Stimulated activated CD8-positive, alpha-beta memory T cell treated with anti-CD3 and anti-CD28 coated beads, Interleukin-4, amount 100 ng/mL, for 24 hours (primary cell): ENCODE data around the gene CD48.
A peak's percentile ranks its signal among the peaks of the same experiment; 100 is the strongest.

Experiments used
- DNase-seq: peaks from one replicate; pipeline ENCODE4 v3.0.0-alpha.2; 2020; ENCODE audit warnings: low read depth

CD48 gene

DNA sequence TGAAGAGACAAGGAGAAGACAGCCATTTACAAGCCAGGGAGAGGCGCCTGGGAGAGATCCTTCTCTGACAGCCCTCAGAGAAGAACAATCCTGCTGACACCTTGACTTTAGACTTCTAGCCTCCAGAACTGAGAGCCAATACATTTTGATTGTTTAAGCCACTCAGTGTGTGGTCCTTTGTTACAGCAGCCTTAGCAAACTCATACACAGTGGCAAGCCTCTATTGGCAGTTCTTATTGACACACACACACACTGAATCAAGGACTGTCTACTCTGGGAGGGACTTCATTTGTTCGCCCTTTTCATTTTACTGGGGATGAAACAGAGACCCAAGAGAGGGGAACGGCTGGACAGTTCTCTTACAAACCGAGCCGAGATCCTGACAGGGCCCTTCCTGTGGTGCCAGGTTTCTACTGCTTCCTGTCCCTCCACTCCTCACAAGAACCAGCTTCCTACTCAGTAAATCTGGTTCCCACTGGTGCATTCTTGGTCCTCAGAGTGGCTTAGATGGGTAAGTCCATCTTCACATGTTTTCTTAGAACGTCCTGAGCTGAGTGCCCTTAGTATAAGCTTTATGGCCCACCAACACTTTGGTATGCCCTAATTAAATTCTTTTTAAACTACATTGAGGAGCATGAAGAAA, 79.5 kb downstream of the CD48 start:
- DNase-seq, result no peak

DNA sequence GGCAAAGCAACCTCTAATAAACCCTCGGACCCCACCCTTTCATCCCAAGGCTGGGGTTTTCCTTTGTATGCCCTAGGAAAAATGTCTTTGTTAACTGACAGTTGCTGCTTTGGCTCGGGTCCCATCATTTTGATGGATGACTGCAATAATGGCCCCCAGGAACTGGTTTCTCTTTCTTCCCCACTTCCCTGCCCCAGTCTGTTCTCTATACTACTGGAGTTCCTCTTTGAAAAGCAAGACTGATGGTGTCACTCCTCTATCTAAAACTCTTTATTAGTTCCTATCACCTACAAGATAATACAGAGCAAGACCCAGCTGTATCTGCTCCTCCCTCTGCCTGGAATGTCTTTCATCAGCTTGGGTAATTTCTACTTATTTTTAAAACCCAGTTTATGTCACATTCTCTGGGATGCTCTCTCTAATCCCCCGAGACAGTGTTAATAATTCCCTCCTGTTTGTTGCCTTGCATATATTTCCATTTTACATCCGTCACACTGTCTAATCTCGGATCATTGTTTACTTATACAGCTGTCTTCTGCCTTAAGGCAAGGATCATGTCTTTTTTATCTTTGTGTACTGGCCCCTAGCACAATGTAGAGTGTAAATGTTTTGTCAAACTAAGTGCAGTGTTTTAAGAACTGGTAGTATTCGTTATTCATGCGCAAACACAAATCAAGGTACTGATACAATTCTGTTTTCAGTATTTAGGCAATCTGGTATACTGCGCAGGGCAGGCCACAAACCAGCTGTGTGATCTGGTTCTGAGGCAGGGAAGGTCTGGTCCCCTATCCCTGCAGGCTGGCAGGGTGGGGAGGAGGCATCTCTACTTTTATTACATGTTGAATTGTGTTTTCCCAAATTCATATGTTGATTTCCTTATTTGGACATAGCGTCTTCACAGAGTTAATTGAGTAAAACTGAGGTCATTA, 80.8 kb downstream of the CD48 start:
- no peak for DNase-seq

DNA sequence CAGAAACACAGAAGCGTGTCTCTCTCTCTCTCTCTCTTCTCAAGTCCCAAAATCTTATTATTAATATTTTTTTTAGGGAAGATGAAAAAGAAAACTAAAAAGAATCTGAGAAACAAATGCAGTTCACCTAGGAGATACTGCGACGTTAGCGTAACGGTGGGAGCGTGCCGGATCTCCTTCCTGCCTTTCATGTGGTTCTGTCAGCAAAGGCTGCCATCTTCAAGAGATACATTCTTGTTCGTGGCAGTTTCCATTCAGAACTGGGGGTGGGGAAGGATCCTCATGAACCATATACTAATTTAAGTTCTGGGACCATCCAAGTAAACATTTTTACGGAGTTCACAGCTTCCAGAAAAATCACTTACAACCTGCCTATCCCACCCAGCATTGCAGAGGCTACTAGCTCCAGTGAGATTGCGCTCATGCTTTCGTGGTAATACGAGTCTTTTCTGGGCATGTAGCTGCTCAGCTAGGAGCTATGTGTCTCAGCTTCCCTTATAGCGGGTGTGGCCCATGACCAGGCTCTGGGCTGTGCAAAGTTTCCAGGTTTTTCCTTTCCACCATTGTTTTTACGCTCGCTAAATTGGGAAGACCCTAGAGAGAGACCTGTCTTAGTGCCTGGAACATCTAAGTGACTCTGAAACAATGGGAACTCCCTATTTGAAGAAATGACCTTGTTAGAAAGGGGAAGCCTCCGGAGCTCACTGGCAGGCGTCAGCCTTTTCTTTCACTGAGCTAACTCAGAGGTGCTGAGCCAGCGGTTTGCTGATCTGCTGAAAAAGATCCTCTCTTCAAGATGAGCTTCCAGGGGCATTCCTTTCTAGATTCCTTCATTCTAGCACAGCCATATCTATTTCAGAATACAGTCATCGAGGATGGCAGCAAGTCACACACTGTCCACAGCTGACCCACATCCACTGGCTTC, 82.1 kb downstream of the CD48 start:
- peak; percentile 36 for DNase-seq

DNA sequence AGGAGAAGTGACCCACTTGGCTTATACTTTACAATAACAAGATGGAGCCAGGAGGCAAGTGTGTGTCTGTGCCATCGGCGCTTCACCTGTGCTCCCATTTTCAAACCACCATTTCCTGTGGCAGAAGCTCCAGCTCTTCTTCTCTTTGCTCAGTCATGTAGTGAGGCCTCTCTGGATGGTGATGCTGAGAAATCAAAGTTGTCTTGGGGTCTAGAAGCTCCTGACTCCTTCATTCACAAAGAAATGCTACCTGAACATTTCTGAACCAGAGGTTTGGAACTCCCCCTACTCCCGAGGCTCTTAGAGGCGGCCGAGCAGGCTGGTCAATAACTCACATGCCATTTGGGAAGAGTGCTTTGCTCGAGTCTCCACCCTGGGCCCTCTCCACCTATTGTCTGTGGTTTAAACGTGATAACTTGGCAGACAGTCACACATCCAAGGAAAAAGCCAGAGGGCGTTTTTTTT, 82.8 kb downstream of the CD48 start:
- DNase-seq, result no peak
